K562 (cell line): ENCODE measurements around the gene CNTROB. TPM values are rescaled to one million over a fixed set of nuclear protein-coding genes. Genes with fewer than 3 reads are reported as not detected.

Experiments
- DEAF1 ChIP-seq: fragments of 450-650 bp; formaldehyde crosslinking; IDR thresholded peaks from 2 replicates; pipeline ENCODE4 v1.4.0; 2020; ENCODE audit warnings: mild to moderate bottlenecking, moderate library complexity
- DMBX1 ChIP-seq: fragments of 250-450 bp; sonication (Bioruptor Pico); IDR thresholded peaks from 2 replicates; pipeline ENCODE4 v1.8.0; 2022; ENCODE audit warnings: inconsistent platforms, mild to moderate bottlenecking, moderate library complexity, borderline replicate concordance
- HMG20B ChIP-seq: fragments of 250-450 bp; sonication (Bioruptor Pico); IDR thresholded peaks from 2 replicates; pipeline ENCODE4 v1.5.0; 2021; ENCODE audit warnings: mild to moderate bottlenecking
- HNRNPL ChIP-seq: fragments of 200-400 bp; formaldehyde crosslinking; IDR thresholded peaks from 2 replicates; pipeline ENCODE4 v1.6.1; 2017; ENCODE audit warnings: low read depth, mild to moderate bottlenecking, low read length
- ILF3 ChIP-seq: fragments of 450-650 bp; IDR thresholded peaks from 2 replicates; pipeline ENCODE4 v1.6.1; 2018; ENCODE audit warnings: antibody characterized with exemption, mild to moderate bottlenecking, moderate library complexity, borderline replicate concordance
- JUND ChIP-seq, 2 experiments: IDR thresholded peaks; 2 replicates in 1 of 2; 3 replicates in 1 of 2; pipeline ENCODE4 v1.6.1; 2011; ENCODE audit warnings: borderline replicate concordance in 2 of 2, low read depth in 2 of 2, low read length in 2 of 2, improper control_type of control experiment in 1 of 2, missing biosample characterization in 1 of 2, missing genetic modification characterization in 1 of 2, missing genetic modification reagents in 1 of 2
- MAFK ChIP-seq: IDR thresholded peaks from 2 replicates; pipeline ENCODE4 v1.6.1; 2011; ENCODE audit warnings: low read length, improper control_type of control experiment
- MBD2 ChIP-seq: sonication (generic); IDR thresholded peaks from 2 replicates; pipeline ENCODE4 v1.6.1; 2016; ENCODE audit warnings: low read depth, borderline replicate concordance
- MCM7 ChIP-seq, 2 experiments: fragments of 450-650 bp; IDR thresholded peaks; 2 replicates each; pipeline ENCODE4 v1.6.1; 2016 to 2018
- MIER1 ChIP-seq: fragments of 450-650 bp; IDR thresholded peaks from 2 replicates; pipeline ENCODE4 v1.6.1; 2016; ENCODE audit warnings: antibody characterized with exemption, mild to moderate bottlenecking, low read depth
- POLR2AphosphoS2 ChIP-seq: IDR thresholded peaks from 2 replicates; pipeline ENCODE4 v1.6.1; 2012; ENCODE audit warnings: low read length, improper control_type of control experiment
- POU5F1 ChIP-seq: fragments of 150-350 bp; IDR thresholded peaks from 2 replicates; pipeline ENCODE4 v1.6.1; 2014; ENCODE audit warnings: borderline replicate concordance, low read length, low read depth, mild to moderate bottlenecking; ENCODE audit not compliant: partially characterized antibody
- RCOR1 ChIP-seq, 2 experiments: IDR thresholded peaks; 2 replicates each; pipeline ENCODE4 v1.6.1; 2012; ENCODE audit warnings: low read depth in 2 of 2, low read length in 2 of 2, borderline replicate concordance in 1 of 2, improper control_type of control experiment in 1 of 2
- TEAD4 ChIP-seq, 2 experiments: sonication (generic) in 1 of 2; formaldehyde crosslinking in 1 of 2; IDR thresholded peaks; 2 replicates each; pipeline versions ENCODE4 v1.6.1 to v1.8.0; 2012 to 2022; ENCODE audit warnings: borderline replicate concordance in 1 of 2, inconsistent platforms in 1 of 2, low read length in 1 of 2, mild to moderate bottlenecking in 1 of 2, missing genetic modification reagents in 1 of 2
- TRIM24 ChIP-seq, 2 experiments: fragments of 450-650 bp; IDR thresholded peaks; 2 replicates each; pipeline ENCODE4 v1.6.1; 2016
- U2AF2 ChIP-seq: fragments of 200-400 bp; formaldehyde crosslinking; optimal IDR thresholded peaks from 2 replicates; pipeline ENCODE3; 2017; ENCODE audit warnings: low read depth, mild to moderate bottlenecking, low read length
- ZBTB7A ChIP-seq: IDR thresholded peaks from 2 replicates; pipeline ENCODE4 v1.6.1; 2011; ENCODE audit warnings: low read depth, mild to moderate bottlenecking, low read length, moderate library complexity, borderline replicate concordance; ENCODE audit not compliant: control insufficient read depth
- ZFP1 ChIP-seq: fragments of 450-650 bp; formaldehyde crosslinking; IDR thresholded peaks from 2 replicates; pipeline ENCODE4 v1.4.0; 2020; ENCODE audit warnings: mild to moderate bottlenecking, mixed read lengths
- ZFP36 ChIP-seq: fragments of 150-350 bp; IDR thresholded peaks from 2 replicates; pipeline ENCODE4 v1.6.1; 2018; ENCODE audit warnings: low read length, low read depth; ENCODE audit not compliant: partially characterized antibody
- ZNF143 ChIP-seq: sonication (generic); formaldehyde crosslinking; IDR thresholded peaks from 2 replicates; pipeline ENCODE4 v1.9.0; 2022; ENCODE audit warnings: mild to moderate bottlenecking, missing genetic modification reagents
- ZNF146 ChIP-seq: IDR thresholded peaks from one replicate; pipeline ENCODE4 v1.6.1; 2018; ENCODE audit warnings: missing compliant biosample characterization; ENCODE audit not compliant: unreplicated experiment
- ZNF174 ChIP-seq: fragments of 250-450 bp; sonication (Bioruptor Pico); IDR thresholded peaks from 2 replicates; pipeline ENCODE4 v1.4.0; 2020; ENCODE audit warnings: mild to moderate bottlenecking
- ZNF764 ChIP-seq: fragments of 250-450 bp; sonication (Bioruptor Pico); IDR thresholded peaks from 2 replicates; pipeline ENCODE4 v1.4.0; 2020; ENCODE audit warnings: low read depth, mild to moderate bottlenecking, moderate library complexity
- ZNF830 ChIP-seq: fragments of 250-450 bp; sonication (Bioruptor Pico); IDR thresholded peaks from 2 replicates; pipeline ENCODE4 v1.5.0; 2021; ENCODE audit warnings: mild to moderate bottlenecking
- polyA plus RNA-seq, 8 experiments: library from polyadenylated mRNA; depleted of rRNA in 4 of 8; stranded (reverse) in 5 of 8; unstranded in 3 of 8; fragments of >200 nt; fragmentation: Nextera tagmentation in 2 of 8; fragmentation: Illumina TruSeq in 1 of 8; extraction: Ambion mirVana in 2 of 8; extraction: Trizol in 1 of 8; gene quantifications; 2 replicates each; pipeline versions ENCODE4 v1.2.1 to v1.2.3, GENCODE V29; 2011 to 2014; ENCODE audit warnings: inconsistent platforms in 1 of 8, missing spikeins in 1 of 8
- total RNA-seq, 7 experiments: library from RNA; depleted of rRNA in 6 of 7; stranded (reverse); fragments of >200 nt in 6 of 7; fragmentation: Illumina TruSeq in 2 of 7; extraction: Trizol in 2 of 7; gene quantifications; 2 replicates each; pipeline versions ENCODE4 v1.2.1 to v1.2.3, GENCODE V29; 2011 to 2021; ENCODE audit warnings: low replicate concordance in 1 of 7
- TF ChIP-seq, protein P1 (sequence below): fragments of 250-450 bp; sonication (Bioruptor Pico); IDR thresholded peaks from 2 replicates; pipeline ENCODE4 v1.4.0; 2020; ENCODE audit warnings: mild to moderate bottlenecking, moderate library complexity

The CNTROB gene
- total and polyA plus RNA-seq, 9 of the 15 experiments (the other 6 are each of a cell fraction or from before 2014, with no cell fraction given), result 1.9 to 33.3 (median 23.0) TPM

DNA sequence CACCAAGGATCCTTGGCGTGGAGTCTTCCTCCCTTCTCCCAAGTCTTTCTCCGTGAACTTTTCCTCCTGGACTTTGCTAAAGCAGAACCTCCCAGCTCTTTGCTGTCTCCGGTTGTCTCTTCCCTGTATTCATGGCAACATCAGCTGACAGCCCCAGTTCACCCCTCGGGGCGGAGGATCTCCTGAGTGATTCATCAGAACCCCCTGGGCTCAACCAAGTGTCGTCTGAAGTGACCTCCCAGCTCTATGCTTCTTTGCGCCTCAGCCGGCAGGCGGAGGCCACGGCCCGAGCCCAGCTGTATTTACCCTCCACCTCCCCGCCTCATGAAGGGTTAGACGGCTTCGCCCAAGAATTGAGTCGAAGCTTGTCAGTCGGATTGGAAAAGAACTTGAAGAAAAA is 943 bp downstream of the CNTROB start (continued):
- TF ChIP-seq, protein P1, sequence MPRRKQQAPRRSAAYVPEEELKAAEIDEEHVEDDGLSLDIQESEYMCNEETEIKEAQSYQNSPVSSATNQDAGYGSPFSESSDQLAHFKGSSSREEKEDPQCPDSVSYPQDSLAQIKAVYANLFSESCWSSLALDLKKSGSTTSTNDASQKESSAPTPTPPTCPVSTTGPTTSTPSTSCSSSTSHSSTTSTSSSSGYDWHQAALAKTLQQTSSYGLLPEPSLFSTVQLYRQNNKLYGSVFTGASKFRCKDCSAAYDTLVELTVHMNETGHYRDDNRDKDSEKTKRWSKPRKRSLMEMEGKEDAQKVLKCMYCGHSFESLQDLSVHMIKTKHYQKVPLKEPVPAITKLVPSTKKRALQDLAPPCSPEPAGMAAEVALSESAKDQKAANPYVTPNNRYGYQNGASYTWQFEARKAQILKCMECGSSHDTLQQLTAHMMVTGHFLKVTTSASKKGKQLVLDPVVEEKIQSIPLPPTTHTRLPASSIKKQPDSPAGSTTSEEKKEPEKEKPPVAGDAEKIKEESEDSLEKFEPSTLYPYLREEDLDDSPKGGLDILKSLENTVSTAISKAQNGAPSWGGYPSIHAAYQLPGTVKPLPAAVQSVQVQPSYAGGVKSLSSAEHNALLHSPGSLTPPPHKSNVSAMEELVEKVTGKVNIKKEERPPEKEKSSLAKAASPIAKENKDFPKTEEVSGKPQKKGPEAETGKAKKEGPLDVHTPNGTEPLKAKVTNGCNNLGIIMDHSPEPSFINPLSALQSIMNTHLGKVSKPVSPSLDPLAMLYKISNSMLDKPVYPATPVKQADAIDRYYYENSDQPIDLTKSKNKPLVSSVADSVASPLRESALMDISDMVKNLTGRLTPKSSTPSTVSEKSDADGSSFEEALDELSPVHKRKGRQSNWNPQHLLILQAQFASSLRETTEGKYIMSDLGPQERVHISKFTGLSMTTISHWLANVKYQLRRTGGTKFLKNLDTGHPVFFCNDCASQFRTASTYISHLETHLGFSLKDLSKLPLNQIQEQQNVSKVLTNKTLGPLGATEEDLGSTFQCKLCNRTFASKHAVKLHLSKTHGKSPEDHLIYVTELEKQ (CRISPR knock-in tag), result no peak
- no peak for TF ChIP-seq HMG20B (CRISPR knock-in tag)
- TF ChIP-seq JUND (IDR thresholded peaks at IDR 0.05; ENCODE audit: borderline replicate concordance, low read depth, low read length), result peak; percentile 78
- peak; percentile 38; the same call in 1 of the 3 replicates for TF ChIP-seq JUND (tag; IDR thresholded peaks at IDR 0.05; ENCODE audit: borderline replicate concordance, low read depth, low read length)
- no peak for TF ChIP-seq DEAF1 (CRISPR knock-in tag)
- TF ChIP-seq ZFP1 (CRISPR knock-in tag), result no peak
- TF ChIP-seq ZNF146 (CRISPR knock-in tag), result no peak
- no peak for TF ChIP-seq ZNF143 (CRISPR knock-in tag)
- no peak for TF ChIP-seq MAFK
- TF ChIP-seq MCM7 (IDR thresholded peaks at IDR 0.05), result no peak
- no peak for TF ChIP-seq MBD2
- no peak for TF ChIP-seq ILF3
- no peak for TF ChIP-seq POLR2AphosphoS2
- TF ChIP-seq DMBX1, result no peak
- peak; percentile 61; the same call in 1 of the 2 replicates for TF ChIP-seq ZBTB7A
- TF ChIP-seq HNRNPL, result no peak
- TF ChIP-seq MIER1, result no peak
- no peak for TF ChIP-seq ZNF830 (CRISPR knock-in tag)
- no peak for TF ChIP-seq POU5F1
- TF ChIP-seq TEAD4 (IDR thresholded peaks at IDR 0.05; ENCODE audit: low read length), result no peak
- no peak for TF ChIP-seq TEAD4 (CRISPR knock-in tag; IDR thresholded peaks at IDR 0.05; ENCODE audit: borderline replicate concordance)
- no peak for TF ChIP-seq ZNF764 (CRISPR knock-in tag)
- TF ChIP-seq U2AF2, result no peak
- no peak for TF ChIP-seq RCOR1 (IDR thresholded peaks at IDR 0.05; ENCODE audit: borderline replicate concordance in 1 of 2, low read depth in 2 of 2, low read length in 2 of 2)
- TF ChIP-seq ZFP36, result no peak
- TF ChIP-seq ZNF174 (CRISPR knock-in tag), result no peak
- no peak for TF ChIP-seq TRIM24 (IDR thresholded peaks at IDR 0.05)
